Suprapubic skin (tissue), 4 donors: ENCODE data around the gene ABI1. TPM values are rescaled to one million over a fixed set of nuclear protein-coding genes. Genes with fewer than 3 reads are reported as not detected.

Source experiments
- DNase-seq, 2 donors: peaks; one replicate each; pipeline ENCODE4 v3.0.0-alpha.2; 2019; ENCODE audit warnings: low spot score in 2 of 2
- H3K27ac ChIP-seq: fragments of 200-600 bp; sonication (generic); one replicate; pipeline ENCODE4 v1.5.1; 2019
- H3K27me3 ChIP-seq: fragments of 200-600 bp; sonication (generic); one replicate; pipeline ENCODE4 v1.5.1; 2019
- H3K36me3 ChIP-seq: fragments of 200-600 bp; sonication (generic); one replicate; pipeline ENCODE4 v1.5.1; 2019
- H3K4me1 ChIP-seq: fragments of 200-600 bp; sonication (generic); one replicate; pipeline ENCODE4 v1.5.1; 2019
- H3K4me3 ChIP-seq: fragments of 200-600 bp; sonication (generic); one replicate; pipeline ENCODE4 v1.5.1; 2019; ENCODE audit warnings: mild to moderate bottlenecking
- H3K9me3 ChIP-seq: fragments of 200-600 bp; sonication (generic); one replicate; pipeline ENCODE4 v1.5.1; 2019
- CTCF ChIP-seq, 2 donors: fragments of 200-600 bp in 1 of 2; fragments of 450-650 bp in 1 of 2; sonication (generic) in 1 of 2; IDR thresholded peaks; one replicate each; pipeline ENCODE4 v1.5.1; 2016 to 2019; ENCODE audit warnings: antibody characterized with exemption in 2 of 2, mild to moderate bottlenecking in 1 of 2, moderate library complexity in 1 of 2
- EP300 ChIP-seq: sonication (generic); formaldehyde crosslinking; IDR thresholded peaks from one replicate; pipeline ENCODE4 v1.6.1; 2017; ENCODE audit warnings: antibody characterized with exemption
- POLR2A ChIP-seq, 2 donors: fragments of 450-650 bp; IDR thresholded peaks; one replicate each; pipeline ENCODE4 v1.6.1; 2017; ENCODE audit warnings: antibody characterized with exemption in 2 of 2, mild to moderate bottlenecking in 2 of 2, moderate library complexity in 2 of 2
- POLR2AphosphoS5 ChIP-seq, 3 donors: sonication (generic); formaldehyde crosslinking; IDR thresholded peaks; one replicate each; pipeline ENCODE4 v1.6.1; 2017; ENCODE audit warnings: antibody characterized with exemption in 3 of 3
- WGBS: methylation state at CpG from one replicate; pipeline ENCODE4 v1.1.5; 2018; 5-methylcytosine and 5-hydroxymethylcytosine counted together
- total RNA-seq, 4 donors: library from RNA; depleted of rRNA; stranded (reverse); fragments of >200 nt; gene quantifications; one replicate each; pipeline ENCODE4 v1.1.0, GENCODE V29; 2016

ABI1 gene
- total RNA-seq, 4 donors from 2014 or later = 62.9 to 78.8 (median 71.8) TPM

GRCh38 chr10:26887611-26888215, 27.0 kb upstream of the ABI1 start:
- no peak for TF ChIP-seq CTCF (IDR thresholded peaks at IDR 0.05)
- TF ChIP-seq EP300 = no peak
- no peak for TF ChIP-seq POLR2A (IDR thresholded peaks at IDR 0.05)
- no peak for TF ChIP-seq POLR2AphosphoS5 (IDR thresholded peaks at IDR 0.05)
- no peaks in the 10 kb centered on the region for H3K9me3 ChIP-seq
- no peak overlapping the region for H3K4me3 ChIP-seq
- peaks cover 6% of the 10 kb centered on the region for H3K27me3 ChIP-seq
- no peaks in the 10 kb centered on the region for H3K4me1 ChIP-seq
- no peak for DNase-seq
- 72% methylated on average over 3 of the region's 3 CpGs for WGBS
- no peak overlapping the region for H3K27ac ChIP-seq
- no peaks in the 10 kb centered on the region for H3K36me3 ChIP-seq

- Histone ChIP-seq H3K27me3 (peaks cover 8% of the 10 kb centered on the region), H3K27ac (no peak overlapping the region), H3K4me3 (no peak overlapping the region), H3K9me3 (no peaks in the 10 kb centered on the region), H3K36me3 (no peaks in the 10 kb centered on the region), H3K4me1 (peaks cover 2% of the 10 kb centered on the region)
- DNase-seq = no peak
- WGBS = 16% methylated on average over 10 of the region's 10 CpGs
- TF ChIP-seq POLR2A (IDR thresholded peaks at IDR 0.05) = no peak
- no peak for TF ChIP-seq EP300
- peak; percentile 29 to 48 for TF ChIP-seq CTCF (IDR thresholded peaks at IDR 0.05)
- TF ChIP-seq POLR2AphosphoS5 (IDR thresholded peaks at IDR 0.05) = no peak
These were observed 21.0 kb upstream of the ABI1 start for GRCh38 chr10:26881600-26882331.

GRCh38 chr10:26879744-26880143, 19.0 kb upstream of the ABI1 start:
- Histone ChIP-seq H3K36me3 (no peaks in the 10 kb centered on the region), H3K27me3 (peaks cover 8% of the 10 kb centered on the region), H3K4me3 (no peak overlapping the region), H3K4me1 (peaks cover 2% of the 10 kb centered on the region), H3K27ac (no peak overlapping the region), H3K9me3 (no peaks in the 10 kb centered on the region)
- 34% methylated on average over 5 of the region's 5 CpGs for WGBS
- no peak for TF ChIP-seq CTCF (IDR thresholded peaks at IDR 0.05)
- TF ChIP-seq POLR2AphosphoS5 (IDR thresholded peaks at IDR 0.05) = no peak
- TF ChIP-seq EP300 = no peak
- no peak for TF ChIP-seq POLR2A (IDR thresholded peaks at IDR 0.05)
- no peak for DNase-seq

GRCh38 chr10:26870766-26871165, 10.0 kb upstream of the ABI1 start:
- H3K9me3 ChIP-seq = no peaks in the 10 kb centered on the region
- DNase-seq = no peak
- no peaks in the 10 kb centered on the region for H3K27me3 ChIP-seq
- H3K4me3 ChIP-seq = no peak overlapping the region
- peaks cover 11% of the 10 kb centered on the region for H3K4me1 ChIP-seq
- no peak for TF ChIP-seq CTCF (IDR thresholded peaks at IDR 0.05)
- no peak overlapping the region for H3K27ac ChIP-seq
- WGBS = 88% methylated on average over 1 of the region's 1 CpG
- no peaks in the 10 kb centered on the region for H3K36me3 ChIP-seq

- no peak overlapping the region for H3K27ac ChIP-seq
- no peak for TF ChIP-seq CTCF (IDR thresholded peaks at IDR 0.05)
- TF ChIP-seq POLR2AphosphoS5 (IDR thresholded peaks at IDR 0.05) = peak in 1 of 3 donors; percentile 2
- no peak for DNase-seq
These were observed 8.8 kb upstream of the ABI1 start for GRCh38 chr10:26869528-26869927.

More at GRCh38 chr10:26869528-26869927, 8.8 kb upstream of the ABI1 start:
- WGBS = 29% methylated on average over 8 of the region's 8 CpGs
- H3K4me1 ChIP-seq = peaks cover 11% of the 10 kb centered on the region
- no peak overlapping the region for H3K4me3 ChIP-seq
- H3K27me3 ChIP-seq = no peaks in the 10 kb centered on the region
- no peaks in the 10 kb centered on the region for H3K9me3 ChIP-seq
- no peaks in the 10 kb centered on the region for H3K36me3 ChIP-seq
